B cell (primary cell): ENCODE results near the gene TEAD3. TPM values are rescaled to one million over a fixed set of nuclear protein-coding genes. Genes with fewer than 3 reads are reported as not detected.

Experiments used
- ATAC-seq: fragments of 200-7000 bp; cut with Tn5 transposase; one replicate; pipeline ENCODE4 v1.10.0; 2021; ENCODE audit warnings: low read depth, mild to moderate bottlenecking, moderate number of reproducible peaks, moderate library complexity
- CTCF ChIA-PET: fragments of 350-600 bp; sonication (Branson Sonifier 250); formaldehyde crosslinking; loops from one replicate; lab custom pipeline; 2021; ENCODE audit warnings: antibody characterized with exemption, inconsistent platforms; lab: Charles Lee
- POLR2A ChIA-PET: fragments of 350-600 bp; sonication (Branson Sonifier 250); formaldehyde crosslinking; loops from one replicate; lab custom pipeline; 2021; ENCODE audit warnings: antibody characterized with exemption; lab: Charles Lee
- DNase-seq: peaks from one replicate; pipeline ENCODE4 v3.0.0; 2013
- H2AFZ ChIP-seq: 2 replicates; pipeline ENCODE4 v1.6.1; 2012; ENCODE audit warnings: mild to moderate bottlenecking, low read depth, low read length; ENCODE audit not compliant: insufficient read depth, poor library complexity, severe bottlenecking
- H3K27ac ChIP-seq, 2 donors: 1 replicate in 1 of 2; 2 replicates in 1 of 2; pipeline ENCODE4 v1.5.1; 2012 to 2013; ENCODE audit warnings: low read length in 2 of 2, mild to moderate bottlenecking in 2 of 2, moderate library complexity in 1 of 2
- H3K27me3 ChIP-seq, 4 experiments: fragments of 200-600 bp in 1 of 4; sonication (generic) in 1 of 4; replicated peaks in 1 of 4; 1 replicate in 2 of 4; 2 replicates in 2 of 4; pipeline versions ENCODE4 v1.6.1 to v1.7.0; 2013 to 2016; ENCODE audit warnings: low read length in 3 of 4, mild to moderate bottlenecking in 2 of 4, mixed read lengths in 1 of 4, moderate library complexity in 1 of 4; ENCODE audit not compliant: insufficient read depth in 4 of 4, control insufficient read depth in 3 of 4; ENCODE audit errors: control extremely low read depth in 1 of 4
- H3K36me3 ChIP-seq, 2 experiments: replicated peaks in 1 of 2; 1 replicate in 1 of 2; 2 replicates in 1 of 2; pipeline versions ENCODE4 v1.6.1 to v1.7.1; 2013; ENCODE audit warnings: low read length in 1 of 2; ENCODE audit not compliant: insufficient read depth in 2 of 2, control insufficient read depth in 1 of 2; ENCODE audit errors: control extremely low read depth in 1 of 2, extremely low read depth in 1 of 2
- H3K4me1 ChIP-seq, 2 donors: fragments of 200-600 bp in 1 of 2; sonication (generic) in 1 of 2; 1 replicate in 1 of 2; 2 replicates in 1 of 2; pipeline versions ENCODE4 v1.5.1 to v1.6.1; 2013 to 2017; ENCODE audit warnings: low read length in 2 of 2; ENCODE audit not compliant: control insufficient read depth in 2 of 2, insufficient read depth in 2 of 2
- H3K4me2 ChIP-seq: replicated peaks from 2 replicates; pipeline ENCODE3; 2012; ENCODE audit warnings: mild to moderate bottlenecking, low read depth, low read length; ENCODE audit not compliant: poor library complexity, severe bottlenecking
- H3K4me3 ChIP-seq, 5 experiments: fragments of 200-600 bp in 1 of 5; sonication (generic) in 1 of 5; 1 replicate in 3 of 5; 2 replicates in 2 of 5; pipeline versions ENCODE4 v1.5.1 to v1.7.0; 2011 to 2016; ENCODE audit warnings: low read length in 4 of 5, mild to moderate bottlenecking in 4 of 5, low read depth in 2 of 5, control low read depth in 1 of 5, moderate library complexity in 1 of 5; ENCODE audit not compliant: insufficient read depth in 1 of 5; ENCODE audit errors: control extremely low read depth in 1 of 5, extremely low read depth in 1 of 5
- H3K79me2 ChIP-seq: fragments of 200-600 bp; sonication (generic); one replicate; pipeline ENCODE4 v1.6.0; 2016; ENCODE audit warnings: low read length; ENCODE audit not compliant: control insufficient read depth, insufficient read depth
- H3K9ac ChIP-seq: fragments of 200-600 bp; sonication (generic); 2 replicates; pipeline ENCODE4 v1.6.1; 2017; ENCODE audit warnings: mild to moderate bottlenecking, low read length, moderate library complexity
- H3K9me3 ChIP-seq, 3 donors: one replicate each; pipeline versions ENCODE4 v1.6.1 to v1.7.1; 2013; ENCODE audit warnings: low read length in 2 of 3; ENCODE audit not compliant: control insufficient read depth in 2 of 3, insufficient read depth in 1 of 3; ENCODE audit errors: control extremely low read depth in 1 of 3
- H4K20me1 ChIP-seq: 2 replicates; pipeline ENCODE4 v1.6.0; 2012; ENCODE audit warnings: mild to moderate bottlenecking, low read length; ENCODE audit not compliant: insufficient read depth, control insufficient read depth, poor library complexity, severe bottlenecking
- H3K27ac Mint-ChIP-seq: one replicate; pipeline ENCODE4 v1.8.0; 2021; ENCODE audit warnings: mixed read lengths
- H3K27me3 Mint-ChIP-seq: one replicate; pipeline ENCODE4 v1.8.0; 2021; ENCODE audit warnings: mixed read lengths
- H3K4me1 Mint-ChIP-seq: one replicate; pipeline ENCODE4 v1.8.0; 2021; ENCODE audit warnings: mixed read lengths
- H3K4me3 Mint-ChIP-seq: one replicate; pipeline ENCODE4 v1.8.0; 2021; ENCODE audit warnings: mixed read lengths
- H3K9me3 Mint-ChIP-seq: one replicate; pipeline ENCODE4 v1.8.0; 2022; ENCODE audit warnings: mixed read lengths; ENCODE audit not compliant: insufficient read depth
- EZH2 ChIP-seq: IDR thresholded peaks from 2 replicates; pipeline ENCODE4 v1.6.1; 2012; ENCODE audit warnings: borderline replicate concordance, low read depth, mild to moderate bottlenecking, moderate library complexity, low read length; ENCODE audit not compliant: insufficient read depth, poor library complexity, severe bottlenecking
- WGBS: methylation state at CpG from one replicate; pipeline ENCODE4 v1.1.5; 2013; ENCODE audit warnings: missing lambda C conversion rate; ENCODE audit not compliant: insufficient coverage; 5-methylcytosine and 5-hydroxymethylcytosine counted together
- intact Hi-C: fragments of 100-400 bp; cut with micrococcal nuclease; formaldehyde crosslinking; loops from one replicate; pipeline ENCODE4 v1.10.0; 2022
- polyA plus RNA-seq: library from polyadenylated mRNA; depleted of rRNA; stranded (reverse); fragments of >200 nt; gene quantifications from 2 replicates; pipeline ENCODE4 v1.2.3, GENCODE V29; 2012
- total RNA-seq, 2 donors: library from RNA; stranded (reverse); fragments of 120-200 nt in 1 of 2; gene quantifications; 1 replicate in 1 of 2; 2 replicates in 1 of 2; pipeline versions ENCODE4 v1.2.3 to v1.2.4, GENCODE V29; 2013 to 2022
- TF ChIP-seq, protein P1 (sequence below): fragments of 200-600 bp; IDR thresholded peaks from one replicate; pipeline ENCODE4 v1.8.0; 2022; ENCODE audit warnings: antibody characterized with exemption, mild to moderate bottlenecking

The TEAD3 gene
- total and polyA plus RNA-seq, 2 donors (not counting 1 experiment from before 2014, with no cell fraction given), result 0.17 TPM; not detected in 1

DNA sequence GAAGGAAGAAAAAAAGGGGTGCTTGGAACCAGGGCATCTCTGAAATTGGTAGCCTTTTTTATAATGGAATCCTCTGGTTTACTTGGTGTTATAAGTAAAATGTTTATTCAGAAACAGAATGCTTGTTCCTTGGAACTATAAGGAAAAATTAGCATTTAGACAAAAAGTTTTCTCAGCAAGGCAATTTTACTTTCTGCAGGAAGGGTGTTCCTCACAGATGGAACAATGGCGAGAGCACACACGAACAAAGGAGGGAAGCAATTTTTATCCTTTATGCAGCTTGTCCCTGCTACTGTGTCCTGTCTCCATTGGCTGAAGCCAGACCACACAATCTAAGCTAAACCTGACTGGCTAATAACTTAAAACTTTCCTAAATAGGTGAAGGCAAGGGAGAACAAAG is 67.4 kb downstream of the TEAD3 start:
- H3K27me3 Mint-ChIP-seq, result no peaks in the 10 kb centered on the region
- H2AFZ ChIP-seq, result no peak overlapping the region
- no peak for ATAC-seq
- peaks cover 6 to 10% of the 10 kb centered on the region in 2 donors for H3K4me1 ChIP-seq
- H3K4me3 ChIP-seq, result no peak overlapping the region
- H3K9me3 ChIP-seq, result peaks cover 2 to 28% (median 25%) of the 10 kb centered on the region in 3 donors
- intact Hi-C loops, result no loop called here
- no peak overlapping the region for H3K9ac ChIP-seq
- H3K27ac ChIP-seq, result no peak overlapping the region
- no peaks in the 10 kb centered on the region for H4K20me1 ChIP-seq
- ChIA-PET CTCF (no interaction called here), POLR2A (no interaction called here)
- peaks cover 0 to 30% of the 10 kb centered on the region in 2 experiments for H3K36me3 ChIP-seq
- DNase-seq, result no peak
- H3K27ac Mint-ChIP-seq, result no peak overlapping the region
- H3K4me1 Mint-ChIP-seq, result peaks cover 13% of the 10 kb centered on the region
- no peak for TF ChIP-seq EZH2
- TF ChIP-seq, protein P1, sequence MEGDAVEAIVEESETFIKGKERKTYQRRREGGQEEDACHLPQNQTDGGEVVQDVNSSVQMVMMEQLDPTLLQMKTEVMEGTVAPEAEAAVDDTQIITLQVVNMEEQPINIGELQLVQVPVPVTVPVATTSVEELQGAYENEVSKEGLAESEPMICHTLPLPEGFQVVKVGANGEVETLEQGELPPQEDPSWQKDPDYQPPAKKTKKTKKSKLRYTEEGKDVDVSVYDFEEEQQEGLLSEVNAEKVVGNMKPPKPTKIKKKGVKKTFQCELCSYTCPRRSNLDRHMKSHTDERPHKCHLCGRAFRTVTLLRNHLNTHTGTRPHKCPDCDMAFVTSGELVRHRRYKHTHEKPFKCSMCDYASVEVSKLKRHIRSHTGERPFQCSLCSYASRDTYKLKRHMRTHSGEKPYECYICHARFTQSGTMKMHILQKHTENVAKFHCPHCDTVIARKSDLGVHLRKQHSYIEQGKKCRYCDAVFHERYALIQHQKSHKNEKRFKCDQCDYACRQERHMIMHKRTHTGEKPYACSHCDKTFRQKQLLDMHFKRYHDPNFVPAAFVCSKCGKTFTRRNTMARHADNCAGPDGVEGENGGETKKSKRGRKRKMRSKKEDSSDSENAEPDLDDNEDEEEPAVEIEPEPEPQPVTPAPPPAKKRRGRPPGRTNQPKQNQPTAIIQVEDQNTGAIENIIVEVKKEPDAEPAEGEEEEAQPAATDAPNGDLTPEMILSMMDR, result no peak
- H3K4me3 Mint-ChIP-seq, result no peak overlapping the region
- H3K4me2 ChIP-seq, result no peak overlapping the region
- no peaks in the 10 kb centered on the region for H3K79me2 ChIP-seq
- H3K9me3 Mint-ChIP-seq, result peaks cover 10% of the 10 kb centered on the region
- no peaks in the 10 kb centered on the region for H3K27me3 ChIP-seq
- 100% methylated on average over 2 of the region's 2 CpGs for WGBS

DNA sequence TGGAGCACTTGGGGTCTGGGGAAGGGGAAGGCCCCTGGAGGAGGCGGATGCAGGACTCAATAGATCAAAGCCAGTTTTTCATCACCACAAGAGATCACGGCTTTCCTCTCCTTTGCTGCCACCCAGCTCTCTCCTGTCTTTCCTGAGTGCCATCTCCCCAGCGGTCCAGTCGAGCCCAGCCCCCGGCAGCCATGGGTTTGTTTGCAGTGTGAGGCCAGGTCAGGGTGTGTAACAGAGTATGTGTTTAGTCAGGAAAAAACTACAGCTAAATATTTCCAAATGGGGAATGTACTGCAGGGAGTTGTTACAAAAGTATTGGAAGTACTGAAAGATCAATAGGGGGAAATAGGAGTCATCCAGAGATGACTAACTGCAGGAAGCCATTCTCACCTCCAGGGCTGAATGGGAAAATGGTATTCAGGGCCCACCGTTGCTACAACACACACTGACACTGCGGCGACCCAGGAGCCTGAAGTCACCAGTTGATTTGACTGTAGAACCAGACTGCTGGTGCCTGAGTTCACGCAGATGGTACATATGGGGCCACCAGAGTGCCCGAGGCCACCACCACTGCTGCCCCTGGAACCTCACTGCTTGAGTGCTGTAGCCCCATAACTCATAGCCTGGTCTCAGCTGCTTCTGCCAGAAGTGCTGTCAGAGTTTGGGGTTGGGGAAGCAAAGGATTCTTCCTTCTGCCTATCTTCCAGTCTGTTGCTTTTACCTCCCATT is 68.3 kb downstream of the TEAD3 start:
- H3K9me3 Mint-ChIP-seq, result peaks cover 10% of the 10 kb centered on the region
- Histone ChIP-seq H3K9ac (no peak overlapping the region), H3K4me3 (no peak overlapping the region), H3K27ac (no peak overlapping the region), H3K79me2 (no peaks in the 10 kb centered on the region), H3K9me3 (peaks cover 2 to 28% (median 25%) of the 10 kb centered on the region in 3 donors), H4K20me1 (no peaks in the 10 kb centered on the region), H3K4me1 (peaks cover 6 to 10% of the 10 kb centered on the region in 2 donors), H3K36me3 (peaks cover 0 to 39% of the 10 kb centered on the region in 2 experiments), H2AFZ (no peak overlapping the region), H3K27me3 (no peaks in the 10 kb centered on the region), H3K4me2 (no peak overlapping the region)
- peaks cover 13% of the 10 kb centered on the region for H3K4me1 Mint-ChIP-seq
- ATAC-seq (no peak), DNase-seq (no peak)
- H3K27me3 Mint-ChIP-seq, result no peaks in the 10 kb centered on the region
- intact Hi-C loops, result no loop called here
- POLR2A ChIA-PET, result no interaction called here
- 94% methylated on average over 6 of the region's 10 CpGs for WGBS
- no peak overlapping the region for H3K27ac Mint-ChIP-seq
- no peak for TF ChIP-seq EZH2
- TF ChIP-seq, protein P1, result no peak
- no peak overlapping the region for H3K4me3 Mint-ChIP-seq
- CTCF ChIA-PET, result interaction anchor here (0.5 kb wide), 1 partner anchor 133 kb away, joined by 3 read pairs; no protein-coding TSS in a partner anchor
